K562 treated with DMSO at 1 percent for 48 hours (cell line): ENCODE data around the gene PANX2. TPM values are rescaled to one million over a fixed set of nuclear protein-coding genes. Genes with fewer than 3 reads are reported as not detected.

ENCODE experiments used
- total RNA-seq: library from RNA; unstranded; fragments of 300-600 nt; gene quantifications from 2 replicates; pipeline ENCODE4 v1.2.3, GENCODE V29; 2022; ENCODE audit warnings: low replicate concordance; ENCODE audit errors: extremely low read depth

The PANX2 gene, protein sequence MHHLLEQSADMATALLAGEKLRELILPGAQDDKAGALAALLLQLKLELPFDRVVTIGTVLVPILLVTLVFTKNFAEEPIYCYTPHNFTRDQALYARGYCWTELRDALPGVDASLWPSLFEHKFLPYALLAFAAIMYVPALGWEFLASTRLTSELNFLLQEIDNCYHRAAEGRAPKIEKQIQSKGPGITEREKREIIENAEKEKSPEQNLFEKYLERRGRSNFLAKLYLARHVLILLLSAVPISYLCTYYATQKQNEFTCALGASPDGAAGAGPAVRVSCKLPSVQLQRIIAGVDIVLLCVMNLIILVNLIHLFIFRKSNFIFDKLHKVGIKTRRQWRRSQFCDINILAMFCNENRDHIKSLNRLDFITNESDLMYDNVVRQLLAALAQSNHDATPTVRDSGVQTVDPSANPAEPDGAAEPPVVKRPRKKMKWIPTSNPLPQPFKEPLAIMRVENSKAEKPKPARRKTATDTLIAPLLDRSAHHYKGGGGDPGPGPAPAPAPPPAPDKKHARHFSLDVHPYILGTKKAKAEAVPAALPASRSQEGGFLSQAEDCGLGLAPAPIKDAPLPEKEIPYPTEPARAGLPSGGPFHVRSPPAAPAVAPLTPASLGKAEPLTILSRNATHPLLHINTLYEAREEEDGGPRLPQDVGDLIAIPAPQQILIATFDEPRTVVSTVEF
- not detected in 2 replicates for total RNA-seq

DNA sequence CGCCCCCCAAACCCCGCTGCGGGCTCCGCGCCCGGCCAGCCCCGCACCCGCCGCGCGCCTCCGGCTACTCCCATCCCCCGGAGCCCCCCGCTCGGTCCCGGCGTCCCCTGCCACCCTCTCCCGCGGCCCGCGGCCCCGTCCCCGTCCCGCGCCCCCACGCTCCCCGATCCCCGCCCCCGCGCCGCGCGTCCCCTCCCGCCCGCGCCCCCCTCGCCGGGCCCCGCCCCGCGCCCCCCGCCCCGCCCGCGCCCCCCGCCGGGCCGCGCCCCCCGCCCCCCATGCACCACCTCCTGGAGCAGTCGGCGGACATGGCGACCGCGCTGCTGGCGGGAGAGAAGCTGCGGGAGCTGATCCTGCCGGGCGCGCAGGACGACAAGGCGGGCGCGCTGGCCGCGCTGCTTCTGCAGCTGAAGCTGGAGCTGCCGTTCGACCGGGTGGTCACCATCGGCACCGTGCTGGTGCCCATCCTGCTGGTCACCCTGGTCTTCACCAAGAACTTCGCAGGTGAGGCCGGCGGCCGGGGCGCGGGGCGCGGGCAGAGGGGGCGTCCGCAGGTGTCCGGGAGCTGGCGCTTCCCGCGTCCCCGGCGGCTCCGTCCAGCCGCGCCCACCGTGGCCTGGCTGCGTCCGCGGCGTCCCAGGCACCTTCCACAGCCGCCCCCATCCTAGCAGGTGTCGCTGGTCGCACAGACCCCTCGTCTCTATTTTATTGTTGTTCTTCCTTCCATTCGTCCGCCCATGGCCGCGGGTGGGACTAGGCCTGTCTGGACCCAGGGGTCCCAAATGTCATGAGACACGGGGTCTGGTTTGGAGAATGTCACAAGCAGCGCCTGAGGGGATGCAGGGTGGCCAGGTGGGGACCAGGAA is at the start of gene PANX2:
Gene PANX2, plus strand, starts transcription at position 279 of the 866 bp plus-strand sequence. Its CDS starts 0 bp downstream, at position 279.

DNA sequence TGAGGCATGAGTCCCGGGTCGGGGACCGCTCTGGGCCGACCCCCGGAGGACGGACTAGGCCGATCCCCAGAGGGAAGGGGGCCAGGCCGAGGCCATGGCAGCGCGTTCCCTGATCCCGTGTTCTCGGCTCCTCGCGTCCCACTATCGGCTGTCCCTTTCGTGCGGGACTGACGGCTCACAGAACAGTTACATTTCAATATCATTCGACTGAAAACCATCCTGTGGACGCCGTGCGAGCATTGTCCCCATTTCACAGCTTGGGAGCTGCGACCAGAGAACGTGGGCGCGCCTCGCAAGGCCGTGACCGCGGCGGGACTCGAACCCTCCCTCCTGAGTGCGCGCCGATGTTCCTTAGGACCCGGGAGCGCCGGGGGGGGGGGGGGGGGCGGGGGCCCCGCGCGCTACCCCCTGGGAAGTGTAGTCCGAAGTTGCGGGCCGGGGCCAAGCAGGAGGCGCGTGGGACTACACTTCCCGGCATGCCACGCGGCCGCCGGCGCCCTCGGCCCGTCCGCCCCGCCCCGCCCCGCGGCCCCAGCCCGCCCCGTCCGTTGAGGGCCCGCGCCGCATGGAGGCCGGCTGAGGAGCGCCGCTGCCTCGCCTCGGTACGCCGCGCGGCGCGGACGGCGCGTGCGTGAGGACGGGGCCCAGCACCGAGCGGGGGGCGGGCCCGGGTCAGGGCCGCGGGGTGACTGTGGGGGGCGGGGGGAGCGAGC is 15.0 kb downstream of the PANX2 start, which contains the start of gene TRABD:
Gene TRABD, plus strand, starts transcription at position 539 of the 713 bp plus-strand sequence. CDS start 7,148 bp downstream, outside the sequence.

DNA sequence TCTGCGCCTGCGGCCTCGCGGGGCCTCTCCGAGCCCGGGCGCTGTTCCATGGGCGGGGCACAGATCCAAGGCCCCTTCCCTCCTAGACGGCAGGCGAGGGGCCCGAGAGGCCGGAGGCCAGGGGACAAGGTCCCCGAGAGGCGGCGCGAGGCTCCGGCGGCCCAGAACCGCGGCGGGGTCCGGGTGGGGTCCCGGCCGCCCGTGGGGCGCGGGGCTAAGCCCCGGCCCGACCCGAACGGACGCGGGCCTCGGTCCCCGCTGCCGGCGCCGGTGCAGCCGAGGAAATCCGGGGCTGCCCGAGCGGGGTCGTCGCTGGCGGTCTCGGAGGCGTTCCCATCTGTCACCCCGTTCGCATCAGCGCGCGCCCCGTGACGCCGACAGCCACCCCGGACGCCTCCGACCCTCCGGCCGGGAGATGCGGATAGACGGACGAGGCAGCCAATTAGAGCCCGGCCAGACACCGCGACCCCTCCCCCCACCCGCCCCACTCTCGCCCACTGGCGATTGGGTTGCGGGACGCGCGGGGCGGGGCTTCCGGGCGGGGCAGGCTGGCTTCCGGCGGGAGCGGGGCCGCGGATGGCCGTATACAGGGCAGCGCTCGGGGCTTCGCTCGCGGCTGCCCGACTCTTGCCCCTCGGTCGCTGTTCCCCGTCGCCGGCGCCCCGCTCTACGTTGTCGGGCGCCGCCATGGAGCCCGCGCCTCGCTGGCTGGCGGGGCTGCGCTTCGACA is 30.1 kb downstream of the PANX2 start, which contains the start of gene SELENOO:
Gene SELENOO, plus strand, starts transcription at position 551 of the 730 bp plus-strand sequence. Its CDS starts 26 bp downstream, at position 577.

Other genes with a start within 250 kb of the PANX2 start
- gene PIM3, start 210.0 kb upstream of the PANX2 start, total RNA-seq = not detected in 2 replicates
- not detected in 2 replicates for gene IL17REL, start 158.0 kb upstream of the PANX2 start, total RNA-seq
- gene TTLL8, start 112.4 kb upstream of the PANX2 start, total RNA-seq = not detected in 2 replicates
- gene MLC1, start 85.3 kb upstream of the PANX2 start, total RNA-seq = not detected in 2 replicates
- not detected in 2 replicates for gene MOV10L1, start 80.7 kb upstream of the PANX2 start, total RNA-seq
- gene TRABD, start 15.2 kb downstream of the PANX2 start, total RNA-seq = 180 TPM in 1 of 2 replicates, not detected in the other
- gene SELENOO, start 30.3 kb downstream of the PANX2 start, total RNA-seq = not detected in 2 replicates
- gene TUBGCP6, start 74.3 kb downstream of the PANX2 start, total RNA-seq = not detected in 2 replicates
- not detected in 2 replicates for gene HDAC10, start 80.5 kb downstream of the PANX2 start, total RNA-seq
- not detected in 2 replicates for gene MAPK12, start 91.0 kb downstream of the PANX2 start, total RNA-seq
- gene MAPK11, start 99.6 kb downstream of the PANX2 start, total RNA-seq = not detected in 2 replicates
- not detected in 2 replicates for gene PLXNB2, start 136.9 kb downstream of the PANX2 start, total RNA-seq
- gene DENND6B, start 156.3 kb downstream of the PANX2 start, total RNA-seq = not detected in 2 replicates
- gene PPP6R2, start 172.6 kb downstream of the PANX2 start, total RNA-seq = 112 TPM in 1 of 2 replicates, not detected in the other